K562 (cell line): ENCODE data around the gene GATA5. TPM values are rescaled to one million over a fixed set of nuclear protein-coding genes. Genes with fewer than 3 reads are reported as not detected.
A peak's percentile ranks its signal among the peaks of the same experiment; 100 is the strongest.

Source experiments
- ATAC-seq: fragments of 200-7000 bp; cut with Tn5 transposase; 3 replicates; pipeline ENCODE4 v1.9.1; 2020; ENCODE audit warnings: moderate library complexity
- BruUV-seq: library from RNA; stranded (reverse); fragments of 400-500 nt; replicated peaks from 2 replicates; lab custom pipeline; 2021; lab: Mats Ljungman, UMichigan
- CTCF ChIA-PET: fragments of 300-600 bp; formaldehyde crosslinking; extraction: SDS; loops from one replicate; lab custom pipeline; 2021; ENCODE audit warnings: low intra/inter-chr PET ratio; lab: Yijun Ruan, JAX
- POLR2A ChIA-PET: fragments of 300-600, 350-650 bp; sonication (Branson Sonifier 250); formaldehyde crosslinking; extraction: SDS; loops from one replicate; lab custom pipeline; 2021; ENCODE audit warnings: antibody characterized with exemption, inconsistent platforms; lab: Yijun Ruan, JAX
- DNase-seq, 4 experiments: peaks; one replicate each; pipeline versions ENCODE4 v3.0.0 to v3.0.0-alpha.2; 2011 to 2018; ENCODE audit warnings: low spot score in 3 of 4, mixed read lengths in 3 of 4; ENCODE audit errors: extremely low read depth in 1 of 4
- FAIRE-seq: peaks from 2 replicates; lab custom pipeline; 2011; peaks lifted over from hg19 to GRCh38; lab: Jason Lieb, UNC
- H2AFZ ChIP-seq: 2 replicates; pipeline ENCODE4 v1.6.0; 2011; ENCODE audit warnings: low read depth, low read length, control low read depth, inconsistent platforms
- H3K27ac ChIP-seq: fragments of 200-600 bp; 3 replicates; pipeline ENCODE4 v1.8.0; 2011; ENCODE audit warnings: low read depth, mild to moderate bottlenecking, control low read depth, inconsistent platforms, low read length, moderate library complexity, mixed read lengths; ENCODE audit errors: extremely low read depth
- H3K27me3 ChIP-seq, 2 experiments: fragments of 300-600 bp in 1 of 2; 2 replicates in 1 of 2; 3 replicates in 1 of 2; pipeline versions ENCODE4 v1.6.0 to v1.8.0; 2011; ENCODE audit warnings: inconsistent platforms in 2 of 2, low read length in 2 of 2, mild to moderate bottlenecking in 1 of 2, mixed read lengths in 1 of 2, moderate library complexity in 1 of 2; ENCODE audit not compliant: control insufficient read depth in 2 of 2, insufficient read depth in 2 of 2
- H3K36me3 ChIP-seq: fragments of 300-600 bp; 3 replicates; pipeline ENCODE4 v1.8.0; 2011; ENCODE audit warnings: mild to moderate bottlenecking, low read length, inconsistent platforms; ENCODE audit not compliant: control insufficient read depth, insufficient read depth
- H3K4me1 ChIP-seq, 2 experiments: fragments of 200-600 bp in 1 of 2; replicated peaks in 1 of 2; 2 replicates in 1 of 2; 3 replicates in 1 of 2; pipeline versions ENCODE4 v1.5.1 to v1.8.0; 2011; ENCODE audit warnings: inconsistent platforms in 2 of 2, low read length in 2 of 2, mild to moderate bottlenecking in 1 of 2, mixed read lengths in 1 of 2, moderate library complexity in 1 of 2; ENCODE audit not compliant: control insufficient read depth in 2 of 2, insufficient read depth in 2 of 2
- H3K4me2 ChIP-seq: 2 replicates; pipeline ENCODE4 v1.6.1; 2011; ENCODE audit warnings: low read length, control low read depth, inconsistent platforms, mixed read lengths; ENCODE audit not compliant: insufficient read depth
- H3K4me3 ChIP-seq: fragments of 200-600 bp; sonication (generic), shearing (Covaris generic); 2 replicates; pipeline ENCODE4 v1.5.1; 2016; ENCODE audit warnings: control low read depth, inconsistent platforms
- H3K79me2 ChIP-seq: fragments of 200-600 bp; 3 replicates; pipeline ENCODE4 v1.8.0; 2011; ENCODE audit warnings: low read length, inconsistent platforms; ENCODE audit not compliant: control insufficient read depth, insufficient read depth
- H3K9ac ChIP-seq, 2 experiments: 2 replicates each; pipeline versions ENCODE4 v1.6.0 to v1.6.1; 2011; ENCODE audit warnings: low read depth in 2 of 2, low read length in 2 of 2, control low read depth in 1 of 2, inconsistent platforms in 1 of 2, mild to moderate bottlenecking in 1 of 2, mixed read lengths in 1 of 2; ENCODE audit not compliant: insufficient read depth in 1 of 2
- H3K9me1 ChIP-seq: one replicate; pipeline ENCODE4 v1.6.0; 2011; ENCODE audit warnings: inconsistent platforms, mild to moderate bottlenecking, low read length, moderate library complexity; ENCODE audit not compliant: control insufficient read depth, insufficient read depth
- H3K9me3 ChIP-seq: replicated peaks from 2 replicates; pipeline ENCODE4 v1.5.1; 2011; ENCODE audit warnings: low read depth, low read length, inconsistent platforms; ENCODE audit not compliant: control insufficient read depth, insufficient read depth
- H4K20me1 ChIP-seq: replicated peaks from 2 replicates; pipeline ENCODE4 v1.6.1; 2011; ENCODE audit warnings: low read length, inconsistent platforms, mixed read lengths; ENCODE audit not compliant: control insufficient read depth, insufficient read depth
- ARID3A ChIP-seq: IDR thresholded peaks from 2 replicates; pipeline ENCODE4 v1.6.1; 2012; ENCODE audit warnings: low read depth, low read length, improper control_type of control experiment, borderline replicate concordance
- HDAC1 ChIP-seq, 2 experiments: fragments of 450-650 bp; IDR thresholded peaks; 2 replicates each; pipeline ENCODE4 v1.6.1; 2016 to 2017; ENCODE audit warnings: inconsistent platforms in 1 of 2, mild to moderate bottlenecking in 1 of 2, moderate library complexity in 1 of 2
- HNRNPL ChIP-seq: fragments of 200-400 bp; formaldehyde crosslinking; IDR thresholded peaks from 2 replicates; pipeline ENCODE4 v1.6.1; 2017; ENCODE audit warnings: low read depth, mild to moderate bottlenecking, low read length
- LARP7 ChIP-seq: fragments of 450-650 bp; IDR thresholded peaks from 2 replicates; pipeline ENCODE4 v1.6.1; 2016
- NR4A1 ChIP-seq, 2 experiments: fragments of 250-450 bp in 1 of 2; fragments of 450-650 bp in 1 of 2; sonication (Bioruptor Pico) in 1 of 2; IDR thresholded peaks; 2 replicates each; pipeline versions ENCODE4 v1.4.0 to v1.6.1; 2016 to 2020; ENCODE audit warnings: mild to moderate bottlenecking in 2 of 2, missing compliant biosample characterization in 1 of 2, missing genetic modification characterization in 1 of 2, moderate library complexity in 1 of 2
- PCBP1 ChIP-seq: fragments of 200-400 bp; formaldehyde crosslinking; IDR thresholded peaks from 2 replicates; pipeline ENCODE4 v1.6.1; 2018; ENCODE audit warnings: mild to moderate bottlenecking, low read depth, low read length; ENCODE audit not compliant: poor library complexity, severe bottlenecking
- PHTF2 ChIP-seq: fragments of 250-450 bp; sonication (Bioruptor Pico); IDR thresholded peaks from 2 replicates; pipeline ENCODE4 v1.5.0; 2021; ENCODE audit warnings: mild to moderate bottlenecking
- POLR2AphosphoS5 ChIP-seq: IDR thresholded peaks from 2 replicates; pipeline ENCODE4 v1.6.1; 2011; ENCODE audit warnings: mild to moderate bottlenecking, low read depth, low read length, moderate library complexity; ENCODE audit not compliant: control insufficient read depth, insufficient read depth
- TGIF2 ChIP-seq: sonication (generic); formaldehyde crosslinking; IDR thresholded peaks from 2 replicates; pipeline ENCODE4 v1.8.1; 2022; ENCODE audit warnings: mild to moderate bottlenecking, missing genetic modification reagents, moderate library complexity
- ZFX ChIP-seq: sonication (generic); formaldehyde crosslinking; IDR thresholded peaks from 2 replicates; pipeline ENCODE4 v1.8.0; 2022; ENCODE audit warnings: mild to moderate bottlenecking, missing genetic modification reagents, moderate library complexity
- ZNF444 ChIP-seq: fragments of 250-450 bp; sonication (Bioruptor Pico); IDR thresholded peaks from 2 replicates; pipeline ENCODE4 v1.4.0; 2020; ENCODE audit warnings: mild to moderate bottlenecking, moderate library complexity
- WGBS: fragments of 100-300 bp; shearing (Covaris generic); methylation state at CpG from one replicate; pipeline ENCODE4 v1.1.6; 2016; ENCODE audit warnings: low coverage, mixed read lengths; ENCODE audit not compliant: insufficient coverage; ENCODE audit errors: missing lambda C conversion rate; 5-methylcytosine and 5-hydroxymethylcytosine counted together
- in situ Hi-C: fragments of 300-500 bp; cut with MboI; formaldehyde crosslinking; loops from 4 replicates; pipeline ENCODE4 v1.15.0; 2018; ENCODE audit warnings: inconsistent platforms, mixed read lengths
- intact Hi-C: fragments of 100-400 bp; cut with micrococcal nuclease; formaldehyde crosslinking; loops from 2 replicates; pipeline ENCODE4 v1.14.2; 2022
- polyA plus RNA-seq, 8 experiments: library from polyadenylated mRNA; depleted of rRNA in 4 of 8; stranded (reverse) in 5 of 8; unstranded in 3 of 8; fragments of >200 nt; fragmentation: Nextera tagmentation in 2 of 8; fragmentation: Illumina TruSeq in 1 of 8; extraction: Ambion mirVana in 2 of 8; extraction: Trizol in 1 of 8; gene quantifications; 2 replicates each; pipeline versions ENCODE4 v1.2.1 to v1.2.3, GENCODE V29; 2011 to 2014; ENCODE audit warnings: inconsistent platforms in 1 of 8, missing spikeins in 1 of 8
- total RNA-seq, 7 experiments: library from RNA; depleted of rRNA in 6 of 7; stranded (reverse); fragments of >200 nt in 6 of 7; fragmentation: Illumina TruSeq in 2 of 7; extraction: Trizol in 2 of 7; gene quantifications; 2 replicates each; pipeline versions ENCODE4 v1.2.1 to v1.2.3, GENCODE V29; 2011 to 2021; ENCODE audit warnings: low replicate concordance in 1 of 7

GATA5 gene
- total and polyA plus RNA-seq, 9 of the 15 experiments (the other 6 are each of a cell fraction or from before 2014, with no cell fraction given) = 0.09 to 0.57 (median 0.20) TPM; not detected in 3

- intact Hi-C loops (no loop called here), in situ Hi-C loops (no loop called here)
- Histone ChIP-seq H3K9me3 (no peaks in the 10 kb centered on the region), H3K9ac (peak overlapping the region in 1 of 2 experiments; percentile 81; a peak in 2 of 4 replicates), H3K36me3 (no peaks in the 10 kb centered on the region), H2AFZ (no peak overlapping the region), H3K27me3 (peaks cover 8 to 40% of the 10 kb centered on the region in 2 experiments; a peak in 4 of 5 replicates), H3K4me1 (peaks cover 0 to 59% of the 10 kb centered on the region in 2 experiments; a peak in 2 of 5 replicates), H3K4me2 (no peak overlapping the region), H3K9me1 (no peaks in the 10 kb centered on the region), H4K20me1 (no peaks in the 10 kb centered on the region), H3K4me3 (no peak overlapping the region), H3K79me2 (no peaks in the 10 kb centered on the region), H3K27ac (no peak overlapping the region)
- FAIRE-seq = no peak
- no peak for DNase-seq
- ATAC-seq = no peak
- TF ChIP-seq TGIF2 (CRISPR knock-in tag) = no peak
- no peak for TF ChIP-seq PHTF2
- TF ChIP-seq LARP7 = no peak
- no peak for TF ChIP-seq PCBP1
- no peak for TF ChIP-seq POLR2AphosphoS5
- TF ChIP-seq HDAC1 (IDR thresholded peaks at IDR 0.05) = no peak
- no peak for TF ChIP-seq ZNF444 (CRISPR knock-in tag)
- no peak for TF ChIP-seq HNRNPL
- no peak for TF ChIP-seq NR4A1 (CRISPR knock-in tag; IDR thresholded peaks at IDR 0.05)
- TF ChIP-seq NR4A1 (tag; IDR thresholded peaks at IDR 0.05) = no peak
- TF ChIP-seq ARID3A = no peak
- TF ChIP-seq ZFX (CRISPR knock-in tag) = no peak
- no TSS peak for BruUV-seq
- CTCF ChIA-PET = no interaction called here
- POLR2A ChIA-PET = interaction anchor here (0.6 to 2.5 kb wide), 3 partner anchors 9 to 27 kb away, joined by 3 to 9 read pairs (median 8); no protein-coding TSS in a partner anchor
- WGBS = 48% methylated on average over 23 of the region's 23 CpGs
Measured at GRCh38 chr20:62472138-62472940, 3.5 kb downstream of the GATA5 start.
